HG02759 (cell line): Measurements from ENCODE around the gene FBXW11.
A peak's percentile ranks its signal among the peaks of the same experiment; 100 is the strongest.

ENCODE experiments used
- ATAC-seq: cut with Tn5 transposase; IDR thresholded peaks from one replicate; pipeline ENCODE4 v1.9.1; 2021; ENCODE audit warnings: mild to moderate bottlenecking, moderate library complexity; ENCODE audit not compliant: unreplicated experiment

Gene FBXW11

GRCh38 chr5:171956314-171956713, 50.1 kb downstream of the FBXW11 start:
- no peak for ATAC-seq

- ATAC-seq: no peak
These were observed 50.7 kb downstream of the FBXW11 start for GRCh38 chr5:171955761-171956160.

- no peak for ATAC-seq
These were observed 51.7 kb downstream of the FBXW11 start for GRCh38 chr5:171954721-171955120.

GRCh38 chr5:171953860-171954701, 52.4 kb downstream of the FBXW11 start:
- ATAC-seq: no peak

- no peak for ATAC-seq
These were observed 54.4 kb downstream of the FBXW11 start for GRCh38 chr5:171952021-171952420.

GRCh38 chr5:171951218-171951617, 55.2 kb downstream of the FBXW11 start:
- no peak for ATAC-seq

GRCh38 chr5:171946000-171946781, 60.2 kb downstream of the FBXW11 start:
- ATAC-seq: no peak

- ATAC-seq: no peak
These were observed 61.0 kb downstream of the FBXW11 start for GRCh38 chr5:171945476-171945875.

- ATAC-seq: no peak
These were observed 61.4 kb downstream of the FBXW11 start for GRCh38 chr5:171945066-171945465.

GRCh38 chr5:171942112-171942516, 64.3 kb downstream of the FBXW11 start:
- ATAC-seq: peak; percentile 49

- peak; percentile 17 for ATAC-seq
These were observed 64.8 kb downstream of the FBXW11 start for GRCh38 chr5:171941675-171942074.

GRCh38 chr5:171941275-171941674, 65.2 kb downstream of the FBXW11 start:
- peak; percentile 45 for ATAC-seq

GRCh38 chr5:171939951-171940350, 66.5 kb downstream of the FBXW11 start:
- no peak for ATAC-seq

- ATAC-seq: no peak
These were observed 68.1 kb downstream of the FBXW11 start for GRCh38 chr5:171938358-171938757.

GRCh38 chr5:171937351-171937750, 69.1 kb downstream of the FBXW11 start:
- no peak for ATAC-seq

- ATAC-seq: no peak
These were observed 71.9 kb downstream of the FBXW11 start for GRCh38 chr5:171934586-171934985.

GRCh38 chr5:171931163-171931562, 75.3 kb downstream of the FBXW11 start:
- no peak for ATAC-seq

GRCh38 chr5:171927345-171927941, 79.0 kb downstream of the FBXW11 start:
- ATAC-seq: no peak

- peak; percentile 68 for ATAC-seq
These were observed 80.1 kb downstream of the FBXW11 start for GRCh38 chr5:171926311-171926710.

- ATAC-seq: no peak
These were observed 81.8 kb downstream of the FBXW11 start for GRCh38 chr5:171924493-171925122.

- no peak for ATAC-seq
These were observed 85.6 kb downstream of the FBXW11 start for GRCh38 chr5:171920765-171921391.
